Large intestine (tissue), 3 donors: ENCODE results near the gene BCAS3. TPM values are rescaled to one million over a fixed set of nuclear protein-coding genes. Genes with fewer than 3 reads are reported as not detected.

Experiments used
- DNase-seq, 2 donors: peaks; one replicate each; pipeline versions ENCODE4 v3.0.0 to v3.0.0-alpha.2; 2013
- H3K27ac ChIP-seq: one replicate; pipeline ENCODE4 v1.5.1; 2013; ENCODE audit warnings: low read length
- H3K27me3 ChIP-seq: 2 replicates; pipeline ENCODE4 v1.6.1; 2013; ENCODE audit warnings: low read length; ENCODE audit not compliant: control insufficient read depth, insufficient read depth
- H3K36me3 ChIP-seq: 2 replicates; pipeline ENCODE4 v1.6.1; 2013; ENCODE audit warnings: low read length; ENCODE audit not compliant: control insufficient read depth, insufficient read depth
- H3K4me1 ChIP-seq: one replicate; pipeline ENCODE4 v1.6.1; 2013; ENCODE audit warnings: low read length; ENCODE audit not compliant: control insufficient read depth, insufficient read depth
- H3K4me3 ChIP-seq: one replicate; pipeline ENCODE4 v1.5.1; 2013; ENCODE audit warnings: low read length
- H3K9me3 ChIP-seq: one replicate; pipeline ENCODE4 v1.6.1; 2013; ENCODE audit warnings: mild to moderate bottlenecking, low read depth, low read length, moderate library complexity; ENCODE audit not compliant: control insufficient read depth
- WGBS: methylation state at CpG from one replicate; pipeline ENCODE4 v1.1.5; 2013; ENCODE audit warnings: low lambda C conversion rate; ENCODE audit not compliant: insufficient coverage; 5-methylcytosine and 5-hydroxymethylcytosine counted together
- polyA plus RNA-seq: library from polyadenylated mRNA; unstranded; fragments of 120-200 nt; gene quantifications from one replicate; pipeline ENCODE4 v1.2.1, GENCODE V29; 2013

The BCAS3 gene
- polyA plus RNA-seq, 1 donor: 9.7 TPM

- WGBS: no CpG with 5 or more reads among the region's 15 CpGs
- H3K36me3 ChIP-seq: no peaks in the 10 kb centered on the region
- H3K4me3 ChIP-seq: no peak overlapping the region
- no peak overlapping the region for H3K27ac ChIP-seq
- H3K27me3 ChIP-seq: no peaks in the 10 kb centered on the region
- no peaks in the 10 kb centered on the region for H3K9me3 ChIP-seq
- DNase-seq: no peak
- no peaks in the 10 kb centered on the region for H3K4me1 ChIP-seq
Observed at GRCh38 chr17:61385577-61386236, 708.1 kb downstream of the BCAS3 start.

GRCh38 chr17:61386251-61386650 is 708.6 kb downstream of the BCAS3 start:
- Histone ChIP-seq H3K4me1 (no peaks in the 10 kb centered on the region), H3K36me3 (no peaks in the 10 kb centered on the region), H3K27ac (no peak overlapping the region), H3K27me3 (peaks cover under 1% of the 10 kb centered on the region), H3K4me3 (no peak overlapping the region), H3K9me3 (no peaks in the 10 kb centered on the region)
- no peak for DNase-seq
- no CpG with 5 or more reads among the region's 6 CpGs for WGBS

- WGBS: no CpG with 5 or more reads among the region's 8 CpGs
- H3K9me3 ChIP-seq: no peaks in the 10 kb centered on the region
- no peak overlapping the region for H3K27ac ChIP-seq
- H3K4me3 ChIP-seq: no peak overlapping the region
- DNase-seq: no peak
- H3K4me1 ChIP-seq: no peaks in the 10 kb centered on the region
- H3K36me3 ChIP-seq: no peaks in the 10 kb centered on the region
- peaks cover 4% of the 10 kb centered on the region for H3K27me3 ChIP-seq
Observed at GRCh38 chr17:61387011-61387410, 709.4 kb downstream of the BCAS3 start.

- Histone ChIP-seq H3K36me3 (no peaks in the 10 kb centered on the region), H3K4me3 (no peak overlapping the region), H3K4me1 (no peaks in the 10 kb centered on the region), H3K27me3 (peaks cover 4% of the 10 kb centered on the region), H3K27ac (no peak overlapping the region), H3K9me3 (no peaks in the 10 kb centered on the region)
- no CpG with 5 or more reads among the region's 11 CpGs for WGBS
- no peak for DNase-seq
Observed at GRCh38 chr17:61387511-61388305, 710.1 kb downstream of the BCAS3 start.

DNA sequence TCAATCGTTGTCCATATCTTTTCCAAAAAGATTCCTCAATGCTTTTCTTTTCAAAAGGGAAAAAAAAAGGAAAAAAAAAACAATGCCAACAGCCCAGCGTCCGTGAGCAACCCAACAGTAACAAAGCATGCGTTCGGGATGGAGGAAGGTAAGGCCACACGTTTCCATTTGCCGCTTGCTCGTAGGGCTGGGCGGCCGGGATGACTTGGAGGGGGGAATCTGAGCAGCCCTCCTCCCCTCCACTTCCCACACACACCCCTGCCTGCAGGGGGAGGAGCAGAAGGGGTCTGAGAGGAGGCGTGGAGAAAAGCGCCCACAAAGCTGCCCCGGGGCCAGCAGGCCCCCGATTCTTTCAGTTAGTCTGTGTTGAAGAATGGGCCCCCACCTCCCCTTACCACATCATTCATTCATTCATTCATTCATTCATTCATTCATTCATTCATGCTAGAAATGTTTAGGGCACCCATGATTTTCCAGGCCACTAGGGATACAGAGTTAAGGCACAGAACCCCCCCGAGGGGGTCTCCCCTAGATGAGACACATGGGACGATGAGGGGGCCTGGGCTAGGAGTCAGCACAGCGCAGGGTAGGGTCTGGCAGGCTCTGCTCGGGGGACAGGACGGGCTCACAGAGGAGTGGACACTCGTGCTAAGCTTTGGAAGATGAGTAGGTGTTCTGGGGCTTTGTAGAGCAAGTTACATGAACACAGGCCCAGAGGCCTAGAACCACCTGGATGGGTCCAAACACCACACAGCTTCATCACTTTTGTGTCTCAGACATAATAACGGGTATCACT is 711.1 kb downstream of the BCAS3 start:
- no CpG with 5 or more reads among the region's 21 CpGs for WGBS
- peaks cover 9% of the 10 kb centered on the region for H3K27me3 ChIP-seq
- H3K36me3 ChIP-seq: no peaks in the 10 kb centered on the region
- H3K4me1 ChIP-seq: no peaks in the 10 kb centered on the region
- no peaks in the 10 kb centered on the region for H3K9me3 ChIP-seq
- H3K27ac ChIP-seq: no peak overlapping the region
- no peak overlapping the region for H3K4me3 ChIP-seq
- DNase-seq: no peak

DNA sequence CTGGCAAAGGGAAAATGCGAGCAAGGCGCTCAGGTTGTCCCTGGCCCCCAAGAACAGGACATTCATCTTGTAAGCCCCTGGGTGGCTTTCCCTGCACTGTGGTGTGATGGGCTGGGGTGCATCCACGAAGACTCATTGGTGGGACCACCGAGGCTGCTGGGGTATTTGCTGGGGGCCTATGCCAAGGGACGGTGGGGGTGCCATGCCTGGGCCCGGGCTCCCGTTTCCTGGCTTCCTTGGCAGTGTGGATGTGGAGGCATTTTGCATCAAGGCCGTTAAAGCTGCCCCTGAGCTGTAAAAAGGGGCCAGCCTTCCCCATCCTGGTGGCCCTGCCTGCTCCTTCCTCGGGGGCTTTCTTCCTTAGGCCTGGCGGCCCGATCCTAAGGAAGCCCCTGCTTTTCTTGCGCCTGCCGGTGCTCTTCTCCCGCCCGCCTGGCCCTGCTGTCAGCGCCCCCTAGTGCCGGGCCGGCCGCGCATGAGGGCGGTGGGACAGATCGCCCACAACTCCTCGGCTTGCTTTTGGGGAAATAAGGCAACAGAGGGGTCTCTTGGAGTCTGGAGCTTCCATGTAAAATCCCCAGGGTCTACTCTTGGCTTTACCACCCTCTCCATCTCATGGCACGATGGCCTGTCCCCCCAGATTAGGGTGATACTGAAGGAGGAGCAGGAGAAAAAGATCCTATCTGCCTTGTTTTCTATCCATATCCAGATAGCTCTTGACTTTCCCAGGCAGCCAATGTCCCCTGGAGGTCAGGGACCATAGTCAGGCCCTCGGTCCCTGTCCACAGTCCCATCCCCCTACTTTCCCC is 712.2 kb downstream of the BCAS3 start:
- no CpG with 5 or more reads among the region's 25 CpGs for WGBS
- no peaks in the 10 kb centered on the region for H3K36me3 ChIP-seq
- H3K27ac ChIP-seq: no peak overlapping the region
- no peak overlapping the region for H3K4me3 ChIP-seq
- DNase-seq: no peak
- no peaks in the 10 kb centered on the region for H3K4me1 ChIP-seq
- no peaks in the 10 kb centered on the region for H3K9me3 ChIP-seq
- peaks cover 19% of the 10 kb centered on the region for H3K27me3 ChIP-seq

- Histone ChIP-seq H3K4me1 (no peaks in the 10 kb centered on the region), H3K27ac (no peak overlapping the region), H3K36me3 (no peaks in the 10 kb centered on the region), H3K9me3 (no peaks in the 10 kb centered on the region), H3K27me3 (peaks cover 25% of the 10 kb centered on the region), H3K4me3 (no peak overlapping the region)
- no peak for DNase-seq
- WGBS: no CpG with 5 or more reads among the region's 11 CpGs
Observed at GRCh38 chr17:61390479-61390791, 712.8 kb downstream of the BCAS3 start.

GRCh38 chr17:61391595-61392291 is 714.1 kb downstream of the BCAS3 start:
- Histone ChIP-seq H3K36me3 (no peaks in the 10 kb centered on the region), H3K27me3 (peaks cover 38% of the 10 kb centered on the region), H3K4me3 (no peak overlapping the region), H3K9me3 (peaks cover 3% of the 10 kb centered on the region), H3K27ac (no peak overlapping the region), H3K4me1 (no peaks in the 10 kb centered on the region)
- no peak for DNase-seq
- WGBS: no CpG with 5 or more reads among the region's 19 CpGs

DNA sequence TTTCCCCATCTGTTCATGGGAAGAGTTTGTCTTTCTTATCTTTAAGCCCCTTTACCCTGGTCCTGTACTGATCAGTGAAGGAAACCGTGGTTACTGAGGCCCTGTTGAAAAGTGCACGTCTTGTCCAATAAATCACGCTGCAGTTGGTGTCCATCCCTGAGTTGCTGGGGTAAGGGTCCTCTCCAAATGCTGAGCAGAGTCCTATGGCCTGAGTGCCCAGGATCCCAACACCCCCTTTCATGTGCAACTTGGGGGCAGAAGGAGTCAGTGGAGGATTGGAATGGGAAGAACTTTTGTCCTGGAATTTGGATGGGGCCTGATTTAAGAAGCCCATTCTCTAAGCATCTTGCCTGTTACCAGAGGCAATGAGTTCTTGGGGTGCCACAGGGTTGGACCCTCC is 715.0 kb downstream of the BCAS3 start:
- Histone ChIP-seq H3K4me1 (peaks cover 3% of the 10 kb centered on the region), H3K36me3 (no peaks in the 10 kb centered on the region), H3K27ac (no peak overlapping the region), H3K27me3 (peaks cover 46% of the 10 kb centered on the region), H3K4me3 (no peak overlapping the region), H3K9me3 (peaks cover 3% of the 10 kb centered on the region)
- 85% methylated on average over 2 of the region's 3 CpGs for WGBS
- DNase-seq: no peak
